Pons (tissue), 1 donor: ENCODE data around the gene CTF1.
"Not testable (repeated sequence)": the region's sequence is repeated elsewhere in the genome, so short reads cannot be mapped to it uniquely, and the experiment has no call there.

ENCODE experiments used
- DNase-seq: peaks from one replicate; pipeline ENCODE4 v3.0.0-alpha.2; 2016; ENCODE audit warnings: low spot score

CTF1 gene, protein sequence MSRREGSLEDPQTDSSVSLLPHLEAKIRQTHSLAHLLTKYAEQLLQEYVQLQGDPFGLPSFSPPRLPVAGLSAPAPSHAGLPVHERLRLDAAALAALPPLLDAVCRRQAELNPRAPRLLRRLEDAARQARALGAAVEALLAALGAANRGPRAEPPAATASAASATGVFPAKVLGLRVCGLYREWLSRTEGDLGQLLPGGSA

DNA sequence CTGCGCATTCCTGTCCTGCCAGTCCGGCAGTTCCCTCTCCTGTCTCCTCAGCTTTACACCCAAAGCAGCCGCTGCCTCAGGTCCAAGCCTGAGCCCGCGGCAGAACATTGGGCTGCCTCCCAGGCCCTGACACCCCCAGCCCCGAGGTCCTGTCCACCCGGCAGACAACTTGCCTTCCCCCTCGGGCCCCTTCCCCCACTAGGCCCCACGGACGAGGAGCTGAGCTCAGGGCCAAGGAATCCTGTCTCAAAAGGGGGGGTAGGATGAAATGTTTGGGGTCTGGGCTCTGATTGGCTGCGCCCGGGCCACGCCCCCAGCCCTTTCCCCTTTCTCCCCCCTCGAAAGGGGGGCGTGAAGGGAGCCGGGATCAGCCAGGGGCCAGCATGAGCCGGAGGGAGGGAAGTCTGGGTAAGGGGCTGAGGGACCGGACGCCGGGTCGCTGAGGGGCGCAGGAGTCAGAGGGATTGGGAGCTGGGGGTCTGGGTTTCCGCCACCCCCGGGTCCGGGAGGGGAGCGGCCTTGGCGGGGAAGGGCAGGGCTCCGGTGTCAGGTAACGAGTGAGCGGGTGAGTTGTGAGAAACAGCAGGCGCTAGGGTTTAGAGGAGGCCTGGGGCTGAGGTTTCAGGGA, at the start of gene CTF1:
CTF1 (plus strand) TSS at position 354 of the 628 bp plus-strand sequence; CDS start at position 384, 30 bp downstream.
- peak; percentile 54 for DNase-seq

DNA sequence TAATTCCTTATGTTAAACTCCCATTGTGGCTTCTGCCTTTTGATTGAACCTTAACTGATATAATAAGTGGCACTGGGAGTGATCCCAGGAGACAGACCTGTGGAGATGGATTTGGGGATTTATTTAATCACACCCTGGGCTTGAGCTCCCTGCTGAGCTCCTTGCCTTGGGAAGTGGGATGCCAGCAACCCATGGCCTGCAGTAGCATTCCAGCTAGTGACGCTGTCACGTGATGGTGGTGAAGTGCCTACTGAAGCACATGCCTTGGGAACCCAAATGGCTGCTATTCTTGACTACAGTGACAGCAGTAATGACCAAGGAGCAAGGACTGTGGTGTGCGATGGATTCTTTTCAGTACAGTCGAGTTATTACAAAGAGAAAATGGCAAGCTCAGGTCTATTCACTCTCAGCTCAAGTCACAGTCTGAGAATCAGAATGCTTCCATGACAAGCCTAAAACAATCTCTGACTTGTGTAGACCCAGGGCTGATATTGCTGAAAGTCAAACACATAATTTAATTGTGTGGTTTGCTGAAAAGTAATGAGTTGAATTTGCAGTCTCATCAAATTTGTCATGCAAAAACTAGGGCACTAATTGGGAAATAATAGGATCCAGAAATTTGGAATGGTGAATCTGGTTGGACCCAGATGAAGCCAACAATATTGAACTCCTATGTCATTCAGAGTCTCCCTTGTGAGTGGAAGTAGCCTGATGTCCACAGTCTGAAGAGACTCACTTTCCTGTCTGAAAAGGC, 49.6 kb upstream of the CTF1 start:
- DNase-seq, result no peak

DNA sequence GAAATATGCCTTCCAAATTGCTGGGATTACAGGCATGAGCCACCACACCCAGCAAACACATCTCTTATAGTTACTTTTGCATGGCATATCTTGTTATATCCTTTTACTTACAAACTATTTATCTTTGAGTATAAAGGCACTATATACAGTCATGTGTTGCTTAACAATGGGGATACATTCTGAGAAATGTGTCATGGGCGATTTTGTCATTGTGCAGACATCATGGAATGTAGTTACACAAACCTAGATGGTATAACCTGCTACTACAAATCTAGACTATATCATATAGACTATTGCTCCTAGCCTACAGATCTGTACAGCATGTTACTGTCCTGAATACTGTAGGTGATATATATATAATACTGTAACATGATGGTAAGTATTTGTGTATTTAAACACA, 46.2 kb upstream of the CTF1 start:
- DNase-seq, result no peak

DNA sequence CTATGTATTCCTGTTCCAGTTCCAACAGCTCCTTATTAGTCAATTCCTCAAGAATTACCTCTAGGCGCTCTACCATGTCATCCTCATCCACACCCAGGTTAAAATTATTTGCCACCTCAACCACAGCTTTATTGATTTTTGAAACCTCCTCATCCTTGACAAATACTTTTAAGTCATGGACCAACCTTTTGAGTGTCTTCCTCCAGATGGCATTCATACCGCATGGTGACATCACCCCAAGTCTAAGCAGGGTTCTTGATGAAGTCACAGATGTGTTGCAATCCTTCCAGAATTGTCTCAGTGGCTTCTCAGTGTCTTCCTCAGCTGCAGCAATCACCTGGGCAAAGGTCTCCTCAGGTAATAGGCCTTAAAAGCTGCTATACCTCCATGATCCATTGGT, 42.7 kb upstream of the CTF1 start:
- no peak for DNase-seq

DNA sequence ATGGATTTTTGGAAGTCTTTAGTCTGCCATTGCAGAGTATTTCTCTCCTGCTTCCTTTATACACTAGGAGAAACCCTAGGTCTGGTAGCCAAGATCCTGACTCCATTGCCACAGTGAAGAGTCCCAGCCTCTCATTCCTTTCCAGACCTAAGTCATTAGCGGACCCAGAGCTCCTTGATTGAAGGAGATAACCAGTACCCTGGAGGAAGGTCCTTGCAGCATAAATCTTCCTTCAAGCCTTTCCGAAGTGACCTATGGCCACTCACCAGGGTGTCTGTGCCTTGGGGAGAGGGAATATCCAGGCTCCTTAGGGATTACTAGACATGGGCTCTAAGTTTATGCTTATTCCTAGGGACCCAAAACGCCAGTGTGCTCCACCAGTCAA, 38.3 kb upstream of the CTF1 start:
- no peak for DNase-seq

DNA sequence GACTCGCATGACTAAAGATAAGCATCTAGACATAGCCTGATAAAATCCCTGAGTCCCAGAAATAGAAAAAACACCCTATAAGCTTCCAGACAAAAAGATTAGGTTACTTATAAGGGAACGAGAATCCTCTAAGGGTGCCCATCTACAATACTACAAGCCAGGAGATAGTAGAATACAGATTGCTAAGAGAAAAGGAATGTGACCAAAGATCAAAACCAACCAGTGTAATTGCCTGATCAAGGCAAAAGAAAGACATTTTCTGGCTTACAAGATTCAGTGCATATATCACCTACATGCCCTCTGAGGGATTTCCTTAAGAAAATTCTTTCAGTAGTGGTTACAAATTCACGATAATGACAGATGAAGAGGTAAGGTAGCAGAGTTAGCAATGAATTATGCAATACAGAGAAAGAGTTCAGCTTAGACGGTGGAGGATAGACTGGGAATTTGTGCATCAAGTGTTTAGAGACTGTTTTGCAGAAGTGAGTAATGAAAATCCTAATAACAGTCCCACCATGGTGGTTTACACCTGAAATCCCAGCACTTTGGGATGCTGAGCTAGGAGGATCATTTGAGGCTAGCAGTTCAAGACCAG, 37.5 kb upstream of the CTF1 start:
- DNase-seq, result no peak

DNA sequence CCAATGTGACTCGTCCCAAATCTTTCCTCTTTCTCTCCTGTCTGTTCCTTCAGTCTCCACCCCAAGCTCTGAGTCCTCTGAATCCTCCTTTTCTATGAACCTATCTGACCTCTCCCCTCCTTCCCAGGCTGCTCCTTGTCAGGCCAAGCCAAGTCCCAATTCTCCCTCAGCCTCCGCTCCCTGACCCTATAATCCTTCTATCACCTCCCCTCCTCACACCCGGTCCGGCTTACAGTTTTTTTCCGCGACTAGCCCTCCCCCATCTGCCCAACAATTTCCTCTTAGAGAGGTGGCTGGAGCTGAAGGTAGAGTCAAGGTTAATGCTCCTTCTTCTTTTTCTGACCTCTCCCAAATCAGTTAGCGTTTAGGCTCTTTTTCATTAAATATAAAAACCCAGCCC, 35.7 kb upstream of the CTF1 start:
- not testable (repeated sequence) for DNase-seq

DNA sequence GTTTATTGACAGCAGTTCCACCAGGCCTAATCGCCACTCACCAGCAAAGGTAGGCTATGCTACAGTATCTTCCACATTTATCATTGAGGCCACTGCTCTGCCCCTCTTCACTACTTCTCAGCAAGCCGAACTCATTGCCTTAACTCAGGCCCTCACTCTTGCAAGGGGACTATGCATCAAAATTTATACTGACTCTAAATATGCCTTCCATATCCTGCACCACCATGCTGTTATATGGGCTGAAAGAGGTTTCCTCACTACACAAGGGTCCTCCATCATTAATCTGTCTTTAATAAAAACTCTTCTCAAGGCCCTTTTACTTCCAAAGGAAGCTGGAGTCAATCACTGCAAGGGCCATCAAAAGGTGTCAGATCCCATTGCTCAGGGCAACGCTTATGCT, 33.2 kb upstream of the CTF1 start:
- DNase-seq, result not testable (repeated sequence)

DNA sequence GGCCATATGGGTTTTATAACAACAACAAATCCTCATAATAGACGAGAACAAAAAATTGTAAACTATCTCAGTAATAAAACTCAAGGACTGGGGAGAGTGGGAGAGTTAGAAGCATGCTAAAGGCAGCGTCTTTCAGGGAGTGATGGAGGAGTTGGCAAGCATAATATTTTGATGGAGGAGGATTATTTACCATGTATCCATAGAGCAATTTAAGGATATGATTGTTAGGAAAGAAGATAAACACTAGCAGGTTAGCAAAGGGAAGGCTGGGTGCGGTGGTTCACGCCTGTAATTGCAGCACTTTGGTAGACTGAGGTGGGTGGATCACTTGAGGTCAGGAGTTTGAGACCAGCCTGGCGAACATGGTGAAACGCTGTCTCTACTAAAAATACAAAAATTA, 30.4 kb upstream of the CTF1 start:
- DNase-seq, result no peak

DNA sequence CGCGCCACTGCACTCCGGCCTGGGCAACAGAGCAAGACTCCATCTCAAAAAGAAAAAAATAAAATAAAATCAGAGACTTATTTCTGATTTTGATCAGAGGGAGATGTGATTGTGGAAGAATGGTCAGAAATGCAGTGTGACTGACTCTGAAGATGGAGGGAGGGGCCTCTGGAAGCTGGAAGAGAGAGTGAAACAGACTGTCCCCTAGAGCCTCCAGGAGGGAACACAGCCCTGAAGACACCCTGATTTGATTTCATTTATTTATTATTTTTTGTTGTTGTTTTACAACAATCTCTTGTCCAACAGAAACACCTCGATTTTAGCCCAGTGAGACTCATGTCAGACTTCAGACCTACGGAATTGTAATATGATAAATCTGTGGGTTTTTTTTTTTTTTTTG, 28.7 kb upstream of the CTF1 start:
- DNase-seq, result no peak

DNA sequence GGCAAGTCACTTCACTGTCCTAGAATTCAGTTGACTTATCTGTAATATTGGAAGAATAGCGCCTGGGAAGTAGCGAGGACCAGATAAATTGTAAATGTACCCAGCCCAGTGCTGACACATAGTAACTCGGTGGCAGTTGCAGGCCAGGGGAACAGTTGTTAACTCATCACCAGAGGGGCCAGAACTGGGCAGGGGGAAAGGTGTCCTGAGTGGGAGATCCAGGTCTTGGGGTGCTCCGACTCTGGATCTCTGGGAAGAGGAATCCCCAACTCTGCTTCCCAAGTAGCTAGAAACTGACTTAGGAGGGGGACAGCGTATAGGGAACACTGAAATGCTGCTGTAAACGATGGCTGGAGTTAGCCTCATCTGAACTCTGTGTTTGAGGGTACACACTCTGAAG, 25.5 kb upstream of the CTF1 start:
- DNase-seq, result no peak

DNA sequence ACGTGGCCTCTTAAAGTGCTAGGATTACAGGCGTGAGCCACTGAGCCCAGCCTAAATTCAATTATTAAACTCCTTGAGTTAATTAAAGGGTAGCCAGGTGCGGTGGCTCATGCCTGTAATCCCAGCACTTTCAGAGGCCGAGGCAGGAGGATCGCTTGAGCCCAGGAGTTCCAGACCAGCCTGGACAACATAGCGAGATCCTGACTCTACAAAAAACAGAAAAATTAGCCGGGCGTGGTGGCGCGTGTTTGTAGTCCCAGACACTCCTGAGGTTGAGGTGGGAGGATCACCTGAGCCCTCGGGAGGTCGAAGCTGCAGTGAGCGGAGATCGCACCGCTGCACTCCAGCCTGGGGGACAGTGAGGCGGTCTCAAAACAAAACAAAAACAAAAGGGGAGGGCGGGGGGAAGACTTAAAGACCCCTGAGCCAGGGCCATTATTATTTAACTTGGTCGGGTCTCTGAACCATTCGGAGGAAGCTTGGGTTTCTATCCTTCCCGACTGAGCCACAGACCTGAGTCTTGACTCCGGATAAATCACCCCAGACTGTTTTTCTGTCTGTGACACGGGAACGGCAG, 22.1 kb upstream of the CTF1 start:
- no peak for DNase-seq

DNA sequence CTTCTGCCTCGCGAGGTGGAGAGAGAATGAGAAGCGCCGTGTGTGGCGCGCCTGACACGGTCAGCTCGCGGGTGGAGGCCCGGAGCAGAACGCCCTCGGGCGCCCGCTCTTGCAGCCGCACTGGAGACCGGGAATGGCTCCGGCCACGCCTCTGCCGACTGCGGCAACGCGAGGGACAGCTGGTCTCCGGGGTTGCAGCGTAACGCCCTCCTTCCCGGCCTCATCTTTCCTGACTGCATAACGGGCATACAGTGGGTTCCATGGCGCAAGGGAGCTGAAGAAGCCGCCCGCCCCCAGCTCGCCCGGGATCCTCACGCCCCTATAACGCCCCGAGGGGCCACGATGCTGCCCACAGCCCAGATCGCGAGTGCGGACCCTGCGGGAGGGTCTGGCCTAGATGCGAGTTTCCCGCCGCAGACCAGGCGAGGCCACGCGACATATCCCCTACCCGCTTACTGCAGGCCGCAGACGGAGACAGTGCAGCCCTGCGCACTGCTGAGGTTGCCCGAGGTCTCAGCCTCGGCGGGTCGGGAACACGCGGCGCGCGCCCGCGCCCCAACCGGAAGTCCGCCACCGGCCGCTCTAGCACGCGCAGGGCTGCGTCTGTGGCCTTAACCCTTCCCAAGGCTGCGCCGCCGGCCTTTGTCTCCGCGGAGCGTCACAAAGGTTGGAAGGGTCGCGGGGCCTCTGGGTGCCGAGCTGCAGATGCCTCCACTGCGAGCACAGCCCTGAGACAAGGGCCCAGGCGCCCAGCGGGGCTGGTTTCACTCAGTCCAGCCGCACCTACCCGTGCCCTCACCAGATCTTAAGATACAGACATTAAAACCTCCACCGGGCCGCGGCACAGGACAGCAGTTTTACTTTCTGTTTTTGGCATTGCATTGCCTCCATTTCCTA, 21.3 kb upstream of the CTF1 start:
- peak; percentile 84 for DNase-seq

DNA sequence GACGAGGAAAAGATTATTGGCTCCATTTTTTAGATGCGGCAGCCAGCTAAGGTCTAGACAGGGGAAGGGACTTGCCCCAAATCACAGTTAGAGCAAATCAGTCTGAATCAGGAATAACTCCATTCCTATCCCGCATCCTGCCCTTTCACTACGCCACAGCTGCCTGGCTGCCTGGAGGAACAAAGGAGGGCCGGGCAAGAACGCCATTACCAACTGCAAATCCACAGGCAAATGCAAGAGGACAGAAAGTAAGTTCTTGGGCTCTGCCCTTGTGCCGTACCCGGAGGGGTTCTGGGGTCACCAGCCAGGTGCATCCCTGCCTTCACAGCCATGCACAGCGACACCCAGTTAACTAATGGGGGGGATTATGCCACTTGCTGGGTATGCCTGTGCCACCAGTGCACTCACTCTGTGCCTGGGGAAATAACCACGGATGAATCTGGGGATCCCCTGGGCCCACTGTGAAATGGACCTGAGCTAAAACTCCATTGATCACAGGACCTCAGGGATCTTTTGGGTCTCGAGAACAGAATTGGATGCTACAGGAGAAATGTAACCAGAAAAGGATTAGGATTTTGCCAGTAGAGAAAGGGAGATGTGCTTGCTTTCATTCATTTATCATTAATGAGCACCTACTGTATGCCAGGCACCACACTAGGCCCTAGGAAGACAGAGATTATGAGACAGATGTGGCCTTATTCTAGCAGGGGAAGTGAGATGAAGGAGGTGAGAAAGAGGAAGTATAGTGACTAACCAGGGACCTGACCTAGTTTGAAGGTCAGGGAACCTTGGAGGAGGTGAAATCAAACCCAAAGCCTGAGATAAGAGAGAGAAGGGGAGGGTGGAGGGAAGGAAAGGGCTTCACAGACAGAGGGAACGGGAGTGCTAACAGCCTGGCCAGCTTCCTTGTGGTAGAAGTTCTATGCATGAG, 20.3 kb upstream of the CTF1 start:
- no peak for DNase-seq

DNA sequence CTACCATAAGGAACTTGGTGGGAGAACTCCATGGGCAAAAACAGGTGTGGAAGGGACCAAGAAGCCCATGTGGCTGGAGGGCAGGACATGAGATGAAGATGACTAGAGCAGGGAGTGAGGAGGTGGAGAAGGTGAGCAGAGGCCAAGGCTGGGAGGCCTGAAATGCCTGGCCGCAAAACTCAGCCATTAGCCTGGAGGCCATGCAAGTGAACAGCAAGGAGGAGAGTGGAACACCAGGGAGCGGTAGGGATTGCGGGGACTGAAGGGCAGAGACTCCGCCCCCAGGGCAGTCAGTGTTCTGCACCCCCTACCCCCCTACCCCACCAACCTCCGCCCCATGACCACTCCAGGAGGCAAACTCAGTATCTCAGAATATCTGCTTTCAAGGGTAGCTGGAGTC, 19.5 kb upstream of the CTF1 start:
- DNase-seq, result no peak

DNA sequence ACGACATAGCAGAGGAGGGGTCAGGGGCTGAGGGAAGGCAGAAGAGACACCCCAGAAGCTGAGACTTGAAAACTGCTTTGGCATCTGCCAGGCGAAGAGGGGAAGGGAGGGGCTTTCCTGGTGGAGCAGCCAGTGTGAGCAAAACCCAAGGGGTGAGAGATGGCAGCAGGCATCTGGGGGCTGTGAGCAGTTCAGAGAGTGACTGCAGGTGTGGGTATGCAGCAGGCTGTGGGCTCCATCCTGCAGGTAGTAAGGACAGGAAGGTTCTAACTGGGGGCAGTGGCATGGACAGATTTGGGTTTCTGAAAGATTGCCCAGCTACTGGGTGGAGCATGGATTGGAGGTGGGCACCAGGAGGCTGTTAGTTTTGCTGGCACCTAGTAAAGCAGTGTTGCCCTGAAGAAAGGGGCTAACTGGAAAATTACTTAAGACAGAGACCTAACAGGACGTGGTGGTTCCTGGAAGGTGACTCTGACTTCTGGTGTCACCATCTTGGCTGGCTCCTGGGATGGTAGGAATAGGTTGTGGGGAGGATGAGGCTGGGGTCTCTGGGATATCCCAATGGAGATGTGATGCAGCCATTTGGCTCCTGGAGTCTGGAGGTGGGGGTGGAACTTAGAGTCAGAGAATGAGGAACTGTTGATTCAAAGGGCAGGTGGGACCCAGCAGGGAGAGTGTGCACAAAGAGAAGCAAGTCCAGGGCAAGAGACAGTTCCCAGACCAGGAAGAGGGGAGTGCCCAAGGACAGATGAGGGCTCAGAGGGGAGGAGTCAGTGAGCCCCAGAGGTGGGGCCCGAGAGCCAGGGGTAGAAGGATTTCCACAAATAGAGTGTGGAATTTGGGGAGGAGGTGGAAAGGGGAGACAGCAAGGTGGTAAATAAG, 13.7 kb upstream of the CTF1 start:
- no peak for DNase-seq

DNA sequence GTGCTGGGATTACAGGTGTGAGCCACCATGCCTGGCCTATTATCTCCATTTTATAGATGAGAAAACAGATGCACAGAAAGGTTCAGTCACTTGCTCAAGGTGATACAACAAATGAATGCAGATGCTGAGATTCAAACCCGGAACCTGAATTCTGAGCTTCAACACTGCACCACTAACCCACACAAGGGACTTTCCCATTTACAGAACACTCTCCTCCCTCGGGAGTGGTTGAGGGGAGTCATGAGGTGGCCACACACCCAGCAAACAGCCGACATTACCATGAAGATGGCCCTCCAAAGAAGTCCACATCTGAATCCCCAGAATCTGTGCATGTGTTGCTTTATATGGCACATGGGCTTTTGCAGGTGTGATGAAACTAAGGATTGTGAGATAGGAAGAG, 11.7 kb upstream of the CTF1 start:
- DNase-seq, result no peak

DNA sequence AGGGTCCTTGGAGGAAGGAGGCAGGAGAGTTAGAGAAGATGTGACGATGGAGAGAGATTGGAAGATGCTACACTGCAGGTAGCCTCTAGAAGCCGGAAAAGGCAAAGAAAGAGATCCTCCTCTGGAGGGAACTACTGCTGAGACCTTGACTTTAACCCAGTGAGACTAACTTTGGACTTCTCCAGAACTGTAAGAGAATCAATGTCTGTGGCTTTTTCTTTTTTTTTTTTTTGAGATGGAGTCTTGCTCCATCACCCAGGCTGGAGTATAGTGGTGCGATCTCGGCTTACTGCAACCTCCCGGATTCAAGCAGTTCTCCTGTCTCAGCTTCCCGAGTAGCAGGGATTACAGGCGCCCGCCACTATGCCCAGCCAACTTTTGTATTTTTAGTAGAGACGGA, 11.2 kb upstream of the CTF1 start:
- DNase-seq, result no peak

DNA sequence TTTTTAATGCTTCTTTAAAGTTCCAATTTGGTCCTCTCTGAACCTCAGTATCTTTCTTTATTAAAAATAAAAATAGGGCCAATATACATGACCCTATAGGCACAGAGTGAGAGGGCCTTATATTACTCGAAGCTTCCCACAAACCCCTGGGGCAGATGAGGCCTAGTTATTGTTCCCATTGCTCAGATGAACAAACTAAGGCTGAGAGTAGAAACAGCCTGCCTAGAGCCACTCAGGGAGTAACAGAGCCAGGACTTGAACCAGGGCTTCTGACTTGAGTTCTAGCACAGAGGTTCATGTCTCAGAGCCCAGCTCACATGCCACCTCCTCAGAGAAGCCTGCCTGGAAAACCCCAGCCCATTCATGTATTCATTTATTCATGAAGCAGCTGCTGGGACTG, 10.3 kb upstream of the CTF1 start:
- no peak for DNase-seq

DNA sequence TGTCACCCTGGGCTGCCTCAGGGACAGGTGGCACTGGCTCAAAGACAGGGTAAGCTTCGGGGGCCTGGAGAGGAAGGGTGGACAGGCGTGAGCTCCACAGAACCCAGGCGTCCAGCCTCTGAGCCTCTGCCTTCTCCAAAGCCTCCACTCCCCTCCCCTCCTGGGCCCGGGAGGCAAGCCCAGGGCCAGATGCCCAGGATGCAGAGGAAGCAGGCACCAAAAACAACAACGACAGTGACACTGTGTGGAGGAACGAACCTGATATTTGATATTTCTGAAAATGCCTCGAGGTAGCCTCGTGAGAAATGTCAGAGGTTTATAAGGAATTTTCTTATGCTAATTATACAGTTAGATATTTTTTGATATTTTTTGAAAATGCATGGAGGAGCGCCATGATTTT, 8.5 kb upstream of the CTF1 start:
- DNase-seq, result no peak
